AG20443 (cell line): Measurements from ENCODE around the gene JKAMP.

Experiments used
- DNase-seq: peaks from one replicate; pipeline ENCODE4 v3.0.0; 2012; ENCODE audit warnings: low spot score, mixed read lengths

Gene JKAMP

DNA sequence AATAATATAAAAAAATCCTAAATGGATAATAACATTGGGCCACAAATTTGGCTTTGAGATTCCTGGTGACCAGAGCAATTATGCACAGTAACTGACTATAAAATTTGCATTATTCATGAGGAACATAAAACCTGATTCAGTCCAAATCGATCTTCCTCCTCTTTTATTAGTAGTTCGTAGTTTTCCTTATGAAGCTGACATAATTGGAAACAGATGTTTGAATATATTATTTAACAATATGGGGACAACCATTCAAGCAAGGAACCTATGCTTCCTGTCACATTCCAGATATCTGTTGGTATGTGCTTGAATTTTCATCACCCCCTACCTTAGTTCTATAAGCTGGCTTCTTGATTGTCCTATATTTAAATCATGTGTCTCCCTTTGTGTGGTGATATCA, 57.4 kb downstream of the JKAMP start:
- DNase-seq: no peak

DNA sequence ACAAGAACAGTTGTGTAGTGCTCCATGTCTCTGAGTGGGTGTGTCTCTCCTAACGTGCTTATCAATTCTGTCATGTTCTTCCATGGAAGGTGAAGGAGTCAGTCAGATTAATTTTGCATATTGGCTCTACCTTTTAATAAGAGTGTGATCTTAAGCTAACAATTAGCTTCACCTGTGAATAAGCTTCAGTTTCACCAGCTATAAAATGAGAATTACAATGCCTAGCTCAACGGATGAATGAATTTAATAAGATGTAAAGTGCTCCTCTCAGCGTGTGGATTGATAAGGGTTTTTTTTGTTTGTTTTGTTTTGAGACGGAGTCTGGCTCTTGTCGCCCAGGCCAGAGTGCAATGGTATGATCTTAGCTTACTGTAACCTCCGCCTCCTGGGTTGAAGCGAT, 59.6 kb downstream of the JKAMP start:
- no peak for DNase-seq

- no peak for DNase-seq
These were observed 63.0 kb downstream of the JKAMP start for GRCh38 chr14:59547310-59547709.
